Immature natural killer cell (primary cell): ENCODE results near the gene RNU1-3. TPM values are rescaled to one million over a fixed set of nuclear protein-coding genes. Genes with fewer than 3 reads are reported as not detected.
"Not testable (repeated sequence)": the region's sequence is repeated elsewhere in the genome, so short reads cannot be mapped to it uniquely, and the experiment has no call there.

Experiments
- DNase-seq, 3 donors: peaks; one replicate each; pipeline ENCODE4 v3.0.0; 2022; ENCODE audit warnings: mixed read lengths in 1 of 3
- H3K27ac Mint-ChIP-seq, 6 donors: one replicate each; pipeline ENCODE4 v1.8.0; 2020; ENCODE audit warnings: mixed read lengths in 6 of 6, mild to moderate bottlenecking in 5 of 6, inconsistent platforms in 4 of 6, moderate library complexity in 3 of 6
- H3K27me3 Mint-ChIP-seq, 3 donors: one replicate each; pipeline ENCODE4 v1.8.0; 2020 to 2021; ENCODE audit warnings: low read depth in 3 of 3, mild to moderate bottlenecking in 3 of 3, mixed read lengths in 3 of 3, moderate library complexity in 3 of 3, inconsistent platforms in 1 of 3
- H3K36me3 Mint-ChIP-seq, 3 donors: one replicate each; pipeline ENCODE4 v1.8.0; 2020; ENCODE audit warnings: mixed read lengths in 3 of 3, inconsistent platforms in 2 of 3, mild to moderate bottlenecking in 2 of 3
- H3K4me1 Mint-ChIP-seq, 2 donors: one replicate each; pipeline ENCODE4 v1.8.0; 2020; ENCODE audit warnings: inconsistent platforms in 2 of 2, mild to moderate bottlenecking in 2 of 2, mixed read lengths in 2 of 2, moderate library complexity in 1 of 2
- H3K4me3 Mint-ChIP-seq, 5 donors: one replicate each; pipeline ENCODE4 v1.8.0; 2020; ENCODE audit warnings: mild to moderate bottlenecking in 5 of 5, mixed read lengths in 5 of 5, inconsistent platforms in 3 of 5, moderate library complexity in 3 of 5
- H3K9me3 Mint-ChIP-seq, 6 donors: one replicate each; pipeline ENCODE4 v1.8.0; 2020; ENCODE audit warnings: mild to moderate bottlenecking in 6 of 6, mixed read lengths in 6 of 6, inconsistent platforms in 4 of 6, moderate library complexity in 3 of 6
- polyA plus RNA-seq, 3 donors: library from polyadenylated mRNA; unstranded; fragments of 300-500 nt; fragmentation: Illumina TruSeq; gene quantifications; one replicate each; pipeline ENCODE4 v1.2.3, GENCODE V29; 2021

RNU1-3 gene
- polyA plus RNA-seq, 3 donors from 2014 or later: 28.1 TPM; not detected in 2

GRCh38 chr1:16643001-16643411 is 23.7 kb downstream of the RNU1-3 start:
- not testable (repeated sequence) for H3K27me3 Mint-ChIP-seq, H3K9me3 Mint-ChIP-seq, H3K27ac Mint-ChIP-seq, H3K36me3 Mint-ChIP-seq, H3K4me1 Mint-ChIP-seq, H3K4me3 Mint-ChIP-seq
- peak in 1 of 3 donors; percentile 6 for DNase-seq

- not testable (repeated sequence) for H3K4me1 Mint-ChIP-seq, H3K36me3 Mint-ChIP-seq, H3K27me3 Mint-ChIP-seq, H3K9me3 Mint-ChIP-seq
- peak in 1 of 3 donors; percentile 1 for DNase-seq
- peak overlapping the region in 1 of 5 donors; percentile 36 for H3K4me3 Mint-ChIP-seq
- H3K27ac Mint-ChIP-seq: peak overlapping the region in 2 of 6 donors; percentile 41 to 55
These were observed 24.5 kb downstream of the RNU1-3 start for GRCh38 chr1:16642025-16642966.

- not testable (repeated sequence) for H3K4me1 Mint-ChIP-seq
These were observed 25.4 kb downstream of the RNU1-3 start for GRCh38 chr1:16641159-16641975.

GRCh38 chr1:16639091-16640031 is 27.4 kb downstream of the RNU1-3 start:
- not testable (repeated sequence) for H3K27ac Mint-ChIP-seq, H3K9me3 Mint-ChIP-seq, H3K4me3 Mint-ChIP-seq, H3K27me3 Mint-ChIP-seq, H3K36me3 Mint-ChIP-seq, H3K4me1 Mint-ChIP-seq
- DNase-seq: peak in 1 of 3 donors; percentile 2

More at GRCh38 chr1:16641159-16641975, 25.4 kb downstream of the RNU1-3 start:
- H3K9me3 Mint-ChIP-seq, H3K4me3 Mint-ChIP-seq, H3K27ac Mint-ChIP-seq, H3K36me3 Mint-ChIP-seq, H3K27me3 Mint-ChIP-seq: not testable (repeated sequence)
- peak in 1 of 3 donors; percentile 0 for DNase-seq

- not testable (repeated sequence) for H3K27ac Mint-ChIP-seq, H3K9me3 Mint-ChIP-seq, DNase-seq, H3K4me1 Mint-ChIP-seq, H3K4me3 Mint-ChIP-seq, H3K27me3 Mint-ChIP-seq
- peaks cover 7 to 16% (median 13%) of the 10 kb centered on the region in 3 donors for H3K36me3 Mint-ChIP-seq
These were observed 28.6 kb downstream of the RNU1-3 start for GRCh38 chr1:16637941-16638778.

- not testable (repeated sequence) for DNase-seq, H3K27me3 Mint-ChIP-seq, H3K4me3 Mint-ChIP-seq, H3K27ac Mint-ChIP-seq, H3K4me1 Mint-ChIP-seq, H3K9me3 Mint-ChIP-seq
- peaks cover 12 to 30% (median 13%) of the 10 kb centered on the region in 3 donors for H3K36me3 Mint-ChIP-seq
These were observed 30.1 kb downstream of the RNU1-3 start for GRCh38 chr1:16636551-16637195.

- H3K36me3 Mint-ChIP-seq: peaks cover 12 to 35% (median 13%) of the 10 kb centered on the region in 3 donors
- not testable (repeated sequence) for DNase-seq, H3K4me3 Mint-ChIP-seq, H3K9me3 Mint-ChIP-seq, H3K4me1 Mint-ChIP-seq, H3K27me3 Mint-ChIP-seq, H3K27ac Mint-ChIP-seq
These were observed 30.8 kb downstream of the RNU1-3 start for GRCh38 chr1:16635959-16636358.

GRCh38 chr1:16633540-16634282 is 33.0 kb downstream of the RNU1-3 start:
- H3K4me1 Mint-ChIP-seq, H3K9me3 Mint-ChIP-seq, H3K27me3 Mint-ChIP-seq, H3K4me3 Mint-ChIP-seq, DNase-seq: not testable (repeated sequence)
- peaks cover 15 to 50% (median 16%) of the 10 kb centered on the region in 3 donors for H3K36me3 Mint-ChIP-seq
- H3K27ac Mint-ChIP-seq: peak overlapping the region in 1 of 6 donors; percentile 2

GRCh38 chr1:16632044-16632850 is 34.5 kb downstream of the RNU1-3 start:
- H3K9me3 Mint-ChIP-seq, H3K4me1 Mint-ChIP-seq, H3K27me3 Mint-ChIP-seq, H3K4me3 Mint-ChIP-seq, DNase-seq: not testable (repeated sequence)
- H3K27ac Mint-ChIP-seq: peak overlapping the region in 1 of 6 donors; percentile 26
- H3K36me3 Mint-ChIP-seq: peaks cover 17 to 62% (median 19%) of the 10 kb centered on the region in 3 donors

- Mint-ChIP-seq H3K27me3 (peaks cover 0 to 7% (median 4%) of the 10 kb centered on the region in 3 donors), H3K4me1 (peaks cover 2 to 8% of the 10 kb centered on the region in 2 donors), H3K27ac (no peak overlapping the region), H3K36me3 (peaks cover 17 to 66% (median 20%) of the 10 kb centered on the region in 3 donors), H3K9me3 (no peaks in the 10 kb centered on the region), H3K4me3 (no peak overlapping the region)
- DNase-seq: no peak
These were observed 35.3 kb downstream of the RNU1-3 start for GRCh38 chr1:16631248-16632043.
